Gastrocnemius medialis (tissue), 4 donors: ENCODE data around the gene EPS8L2.

Experiments
- POLR2A ChIP-seq, 2 donors: fragments of 450-650 bp; IDR thresholded peaks; one replicate each; pipeline ENCODE4 v1.6.1; 2017; ENCODE audit warnings: antibody characterized with exemption in 2 of 2, mild to moderate bottlenecking in 2 of 2, moderate library complexity in 2 of 2
- TF ChIP-seq, protein P1 (sequence below), 5 experiments: fragments of 450-650 bp in 3 of 5; fragments of 200-600 bp in 2 of 5; sonication (generic) in 2 of 5; IDR thresholded peaks in 4 of 5; conservative IDR thresholded peaks in 1 of 5; 1 replicate in 4 of 5; 2 replicates in 1 of 5; pipeline ENCODE4 v1.5.1; 2016 to 2019; ENCODE audit warnings: antibody characterized with exemption in 5 of 5, mild to moderate bottlenecking in 3 of 5, moderate library complexity in 3 of 5

DNA sequence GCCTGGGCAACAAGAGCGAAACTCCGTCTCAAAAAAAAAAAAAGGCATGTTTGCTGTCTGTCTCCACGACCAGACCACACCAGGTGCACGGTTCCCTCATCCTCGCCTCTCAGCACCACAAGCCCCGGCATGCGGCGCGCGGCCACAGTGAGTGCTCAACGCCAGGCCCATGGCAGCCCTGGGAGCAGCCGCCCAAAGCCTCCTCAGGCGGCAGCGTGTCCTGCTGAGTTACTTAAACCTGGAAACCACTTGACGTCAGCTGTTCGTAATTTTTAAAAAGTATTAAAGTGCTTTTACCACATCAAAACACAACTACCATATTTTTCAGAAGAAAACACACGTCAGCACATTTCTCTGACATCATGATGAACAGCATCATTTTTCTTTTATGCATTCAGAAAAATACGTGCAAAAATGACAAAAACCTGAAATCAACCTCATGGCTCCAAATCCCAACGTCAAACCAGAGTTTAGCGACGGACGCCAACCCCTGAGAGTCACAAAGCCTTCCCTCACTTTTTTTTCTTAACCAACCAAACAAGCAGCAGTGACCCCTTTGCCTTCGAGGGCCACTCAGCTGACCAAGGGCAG is 13.1 kb upstream of the EPS8L2 start:
- TF ChIP-seq, protein P1, sequence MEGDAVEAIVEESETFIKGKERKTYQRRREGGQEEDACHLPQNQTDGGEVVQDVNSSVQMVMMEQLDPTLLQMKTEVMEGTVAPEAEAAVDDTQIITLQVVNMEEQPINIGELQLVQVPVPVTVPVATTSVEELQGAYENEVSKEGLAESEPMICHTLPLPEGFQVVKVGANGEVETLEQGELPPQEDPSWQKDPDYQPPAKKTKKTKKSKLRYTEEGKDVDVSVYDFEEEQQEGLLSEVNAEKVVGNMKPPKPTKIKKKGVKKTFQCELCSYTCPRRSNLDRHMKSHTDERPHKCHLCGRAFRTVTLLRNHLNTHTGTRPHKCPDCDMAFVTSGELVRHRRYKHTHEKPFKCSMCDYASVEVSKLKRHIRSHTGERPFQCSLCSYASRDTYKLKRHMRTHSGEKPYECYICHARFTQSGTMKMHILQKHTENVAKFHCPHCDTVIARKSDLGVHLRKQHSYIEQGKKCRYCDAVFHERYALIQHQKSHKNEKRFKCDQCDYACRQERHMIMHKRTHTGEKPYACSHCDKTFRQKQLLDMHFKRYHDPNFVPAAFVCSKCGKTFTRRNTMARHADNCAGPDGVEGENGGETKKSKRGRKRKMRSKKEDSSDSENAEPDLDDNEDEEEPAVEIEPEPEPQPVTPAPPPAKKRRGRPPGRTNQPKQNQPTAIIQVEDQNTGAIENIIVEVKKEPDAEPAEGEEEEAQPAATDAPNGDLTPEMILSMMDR (IDR thresholded peaks at IDR 0.05 in 4 of 5, conservative IDR thresholded peaks at IDR 0.05 in 1 of 5) = no peak
- TF ChIP-seq POLR2A (IDR thresholded peaks at IDR 0.05) = no peak
